ENCODE measurements around the gene NPAT. TPM values are rescaled to one million over a fixed set of nuclear protein-coding genes. Genes with fewer than 3 reads are reported as not detected.

The NPAT gene
- total and polyA plus RNA-seq, 11 donors, result 1.8 to 12.3 (median 8.1) TPM

DNA sequence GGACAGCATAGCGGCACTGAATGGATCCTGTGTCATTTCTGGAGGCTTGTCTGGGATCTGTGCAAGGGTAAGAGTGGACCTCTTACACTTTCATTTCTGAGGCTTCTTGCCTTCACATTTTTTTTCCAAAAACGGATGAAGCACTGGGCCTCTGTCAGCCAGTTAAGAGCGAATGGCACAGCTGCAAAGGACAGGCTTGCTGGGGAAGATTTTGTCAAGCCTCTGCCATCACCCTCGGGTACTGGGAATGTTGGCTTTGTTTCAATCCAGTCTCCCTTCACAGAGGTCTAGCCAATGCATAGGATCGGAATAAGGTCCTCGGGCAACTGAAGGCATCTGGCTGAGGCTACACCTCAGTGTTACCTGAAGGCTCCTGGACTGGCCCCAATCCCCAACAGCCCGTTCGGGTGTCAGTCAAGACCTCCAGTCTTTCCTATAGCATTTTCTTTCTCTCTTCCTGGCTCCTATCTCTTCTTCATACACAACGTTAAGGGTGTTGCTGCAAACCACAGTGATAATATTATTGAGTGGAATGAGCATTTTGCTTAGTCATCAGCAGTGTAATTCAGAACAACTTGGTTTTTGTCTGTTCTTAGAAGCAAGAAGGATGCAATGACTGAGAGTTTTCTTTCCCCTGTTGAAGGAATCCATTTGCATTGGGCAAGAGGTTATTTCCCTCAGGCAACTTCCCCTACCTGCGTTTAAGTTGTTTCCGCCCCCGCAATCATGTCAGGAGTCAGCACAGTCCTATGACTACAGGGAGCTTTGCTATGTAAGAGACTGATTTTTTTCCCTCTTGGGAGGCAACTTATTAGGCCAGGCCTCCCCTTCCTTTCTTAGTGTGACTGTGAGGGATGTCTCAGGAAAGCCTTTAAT, 22.8 kb downstream of the NPAT start:
- peak in 2 of 4 donors; percentile 16 to 54 for ATAC-seq
- TF ChIP-seq, protein P1, sequence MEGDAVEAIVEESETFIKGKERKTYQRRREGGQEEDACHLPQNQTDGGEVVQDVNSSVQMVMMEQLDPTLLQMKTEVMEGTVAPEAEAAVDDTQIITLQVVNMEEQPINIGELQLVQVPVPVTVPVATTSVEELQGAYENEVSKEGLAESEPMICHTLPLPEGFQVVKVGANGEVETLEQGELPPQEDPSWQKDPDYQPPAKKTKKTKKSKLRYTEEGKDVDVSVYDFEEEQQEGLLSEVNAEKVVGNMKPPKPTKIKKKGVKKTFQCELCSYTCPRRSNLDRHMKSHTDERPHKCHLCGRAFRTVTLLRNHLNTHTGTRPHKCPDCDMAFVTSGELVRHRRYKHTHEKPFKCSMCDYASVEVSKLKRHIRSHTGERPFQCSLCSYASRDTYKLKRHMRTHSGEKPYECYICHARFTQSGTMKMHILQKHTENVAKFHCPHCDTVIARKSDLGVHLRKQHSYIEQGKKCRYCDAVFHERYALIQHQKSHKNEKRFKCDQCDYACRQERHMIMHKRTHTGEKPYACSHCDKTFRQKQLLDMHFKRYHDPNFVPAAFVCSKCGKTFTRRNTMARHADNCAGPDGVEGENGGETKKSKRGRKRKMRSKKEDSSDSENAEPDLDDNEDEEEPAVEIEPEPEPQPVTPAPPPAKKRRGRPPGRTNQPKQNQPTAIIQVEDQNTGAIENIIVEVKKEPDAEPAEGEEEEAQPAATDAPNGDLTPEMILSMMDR (IDR thresholded peaks at IDR 0.05), result no peak
- no peak for TF ChIP-seq POLR2A (IDR thresholded peaks at IDR 0.05)
- intact Hi-C loops (cut with DNase I), result no loop called here
- no peak for DNase-seq
- peaks cover 0 to 30% (median 0%) of the 10 kb centered on the region in 12 donors for H3K4me1 ChIP-seq
- WGBS, 4 donors, result 78 to 83% (median 81%) methylated on average over 12 of the region's 12 CpGs
- H3K27me3 ChIP-seq, result no peaks in the 10 kb centered on the region
- peaks cover 0 to 45% (median 29%) of the 10 kb centered on the region in 9 donors for H3K36me3 ChIP-seq
- no peak overlapping the region for H3K4me3 ChIP-seq
- peaks cover 0 to 7% (median 0%) of the 10 kb centered on the region in 12 donors for H3K9me3 ChIP-seq
- peak overlapping the region in 1 of 12 donors; percentile 3 for H3K27ac ChIP-seq

DNA sequence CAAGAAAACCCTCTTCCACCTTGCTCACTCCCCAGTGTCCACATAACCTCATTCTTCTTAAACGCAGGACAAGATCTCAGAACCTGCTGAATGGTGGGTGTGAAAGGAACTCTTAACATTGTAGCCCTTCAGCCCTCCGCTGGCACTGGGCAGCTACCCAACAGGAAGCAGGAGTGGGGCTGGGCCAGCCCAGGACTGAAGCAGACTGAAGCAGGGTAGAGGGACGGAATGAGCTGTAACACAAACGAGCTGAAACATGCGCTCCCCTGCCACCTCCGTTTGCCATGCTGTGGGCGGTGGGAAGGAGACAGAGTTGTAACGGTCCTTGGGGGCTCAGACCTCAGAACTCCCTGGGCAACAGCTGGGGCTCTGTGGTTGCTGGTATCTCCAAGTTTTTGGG, 23.6 kb downstream of the NPAT start:
- intact Hi-C loops (cut with DNase I), result no loop called here
- Histone ChIP-seq H3K9me3 (no peaks in the 10 kb centered on the region), H3K4me1 (peaks cover 0 to 30% (median 0%) of the 10 kb centered on the region in 12 donors), H3K27ac (no peak overlapping the region), H3K36me3 (peaks cover 0 to 45% (median 33%) of the 10 kb centered on the region in 9 donors), H3K27me3 (no peaks in the 10 kb centered on the region), H3K4me3 (no peak overlapping the region)
- ATAC-seq (peak in 3 of 4 donors; percentile 36 to 48 (median 48)), DNase-seq (no peak)
- TF ChIP-seq POLR2A (IDR thresholded peaks at IDR 0.05), result no peak
- WGBS, 4 donors, result 68 to 83% (median 80%) methylated on average over 8 of the region's 8 CpGs

DNA sequence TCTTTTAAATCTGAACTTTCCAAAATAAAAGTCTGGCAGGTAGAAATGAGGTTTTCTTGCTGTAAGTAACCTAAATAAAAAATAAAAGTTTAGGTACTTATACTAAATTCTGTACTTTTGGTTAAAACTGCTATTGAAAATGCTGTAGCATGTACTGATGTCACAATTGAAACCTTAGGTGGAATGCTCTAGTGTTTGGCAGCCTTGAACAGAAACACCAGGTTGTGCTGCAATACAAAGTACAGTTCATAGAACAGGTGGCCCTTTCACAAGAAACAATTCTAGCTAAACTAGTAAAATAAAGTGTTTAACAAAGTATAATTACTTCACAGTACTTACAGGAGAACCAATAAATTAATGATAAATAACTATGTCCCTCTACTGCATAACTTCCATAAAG, 25.1 kb downstream of the NPAT start:
- no peaks in the 10 kb centered on the region for H3K27me3 ChIP-seq
- peaks cover 0 to 51% (median 47%) of the 10 kb centered on the region in 9 donors for H3K36me3 ChIP-seq
- no peak for TF ChIP-seq POLR2A (IDR thresholded peaks at IDR 0.05)
- TF ChIP-seq, protein P1 (IDR thresholded peaks at IDR 0.05), result no peak
- peaks cover 0 to 23% (median 0%) of the 10 kb centered on the region in 12 donors for H3K4me1 ChIP-seq
- ATAC-seq (no peak), DNase-seq (no peak)
- H3K9me3 ChIP-seq, result no peaks in the 10 kb centered on the region
- intact Hi-C loops (cut with DNase I), result no loop called here
- H3K27ac ChIP-seq, result no peak overlapping the region
- H3K4me3 ChIP-seq, result no peak overlapping the region

DNA sequence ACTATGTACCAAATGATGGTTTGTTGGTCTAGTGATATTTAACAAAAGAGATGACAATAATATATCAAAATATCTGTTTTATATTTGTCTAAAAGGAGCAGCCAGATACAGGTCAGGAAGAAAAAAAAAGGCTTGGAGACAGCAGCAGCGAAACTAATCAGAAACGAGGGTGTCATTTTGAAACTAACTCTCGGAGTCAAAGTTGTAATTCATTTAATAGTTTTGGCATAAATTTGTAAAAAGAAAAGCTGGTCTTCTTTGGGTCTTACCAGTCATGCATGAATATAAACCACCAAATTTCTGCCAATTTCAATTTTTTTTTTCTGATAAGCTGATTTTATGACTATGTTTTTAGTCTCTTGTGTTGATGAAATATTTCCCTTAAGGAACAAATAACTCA, 25.5 kb downstream of the NPAT start:
- peaks cover 0 to 56% (median 51%) of the 10 kb centered on the region in 9 donors for H3K36me3 ChIP-seq
- 90 to 96% (median 95%) methylated on average over 3 of the region's 3 CpGs for WGBS, 4 donors
- no peaks in the 10 kb centered on the region for H3K9me3 ChIP-seq
- no peaks in the 10 kb centered on the region for H3K27me3 ChIP-seq
- TF ChIP-seq, protein P1 (IDR thresholded peaks at IDR 0.05), result no peak
- TF ChIP-seq POLR2A (IDR thresholded peaks at IDR 0.05), result no peak
- H3K4me3 ChIP-seq, result no peak overlapping the region
- no peak overlapping the region for H3K27ac ChIP-seq
- ATAC-seq, result no peak
- peaks cover 0 to 23% (median 0%) of the 10 kb centered on the region in 12 donors for H3K4me1 ChIP-seq
- intact Hi-C loops (cut with DNase I), result no loop called here
- no peak for DNase-seq

Data from heart left ventricle (tissue), 16 donors.